ENCODE results near the gene FXYD6. TPM values are rescaled to one million over a fixed set of nuclear protein-coding genes. Genes with fewer than 3 reads are reported as not detected.
A peak's percentile ranks its signal among the peaks of the same experiment; 100 is the strongest.

The FXYD6 gene
- total RNA-seq, 1 donor from 2014 or later, result 141 TPM

- intact Hi-C loops (cut with DNase I), result no loop called here
- DNase-seq (ENCODE audit: low spot score) (no peak), ATAC-seq (no peak)
Measured at GRCh38 chr11:117826190-117826570, 50.3 kb downstream of the FXYD6 start.

- ATAC-seq (no peak), DNase-seq (ENCODE audit: low spot score) (no peak)
- intact Hi-C loops (cut with DNase I), result no loop called here
Measured at GRCh38 chr11:117825538-117826189, 50.8 kb downstream of the FXYD6 start.

- intact Hi-C loops (cut with DNase I), result no loop called here
- DNase-seq (ENCODE audit: low spot score) (peak; percentile 59), ATAC-seq (peak; percentile 83)
Measured at GRCh38 chr11:117824571-117825537, 51.6 kb downstream of the FXYD6 start, which contains the start of gene FXYD2. Gene FXYD2 (minus strand): TSS chr11:117824744. CDS start chr11:117824678, 66 bp downstream.

GRCh38 chr11:117823946-117824420, 52.5 kb downstream of the FXYD6 start:
- DNase-seq (ENCODE audit: low spot score) (peak; percentile 74), ATAC-seq (peak; percentile 80)
- intact Hi-C loops (cut with DNase I), result no loop called here

GRCh38 chr11:117823294-117823945, 53.0 kb downstream of the FXYD6 start:
- peak; percentile 33 for ATAC-seq
- intact Hi-C loops (cut with DNase I), result no loop called here
- peak; percentile 65 for DNase-seq (ENCODE audit: low spot score)

GRCh38 chr11:117822074-117823033, 54.1 kb downstream of the FXYD6 start:
- intact Hi-C loops (cut with DNase I), result no loop called here
- DNase-seq (ENCODE audit: low spot score), result peak; percentile 65
- no peak for ATAC-seq

- ATAC-seq (no peak), DNase-seq (ENCODE audit: low spot score) (no peak)
- intact Hi-C loops (cut with DNase I), result no loop called here
Measured at GRCh38 chr11:117821431-117821830, 55.0 kb downstream of the FXYD6 start.

- intact Hi-C loops (cut with DNase I), result no loop called here
- no peak for DNase-seq (ENCODE audit: low spot score)
- ATAC-seq, result no peak
Measured at GRCh38 chr11:117820516-117820915, 55.9 kb downstream of the FXYD6 start.

- no peak for ATAC-seq
- DNase-seq (ENCODE audit: low spot score), result no peak
- intact Hi-C loops (cut with DNase I), result no loop called here
Measured at GRCh38 chr11:117820071-117820470, 56.4 kb downstream of the FXYD6 start.

- ATAC-seq (no peak), DNase-seq (ENCODE audit: low spot score) (no peak)
- intact Hi-C loops (cut with DNase I), result loop anchor here (5.0 kb wide), 1 partner anchor 377 kb away; no protein-coding TSS in a partner anchor
Measured at GRCh38 chr11:117819096-117820040, 57.1 kb downstream of the FXYD6 start.

GRCh38 chr11:117818041-117818873, 58.2 kb downstream of the FXYD6 start:
- intact Hi-C loops (cut with DNase I), result loop anchor here (5.0 kb wide), 1 partner anchor 376 kb away; no protein-coding TSS in a partner anchor
- no peak for DNase-seq (ENCODE audit: low spot score)
- ATAC-seq, result no peak

GRCh38 chr11:117817368-117818040, 59.0 kb downstream of the FXYD6 start:
- intact Hi-C loops (cut with DNase I), result loop anchor here (2.0 to 5.0 kb wide), 2 partner anchors 375 to 391 kb away; no protein-coding TSS in a partner anchor
- ATAC-seq (peak; percentile 81), DNase-seq (ENCODE audit: low spot score) (peak; percentile 93)

GRCh38 chr11:117816846-117817367, 59.6 kb downstream of the FXYD6 start:
- ATAC-seq (peak; percentile 12), DNase-seq (ENCODE audit: low spot score) (no peak)
- intact Hi-C loops (cut with DNase I), result loop anchor here (2.0 to 5.0 kb wide), 2 partner anchors 375 to 390 kb away; no protein-coding TSS in a partner anchor

- ATAC-seq (no peak), DNase-seq (ENCODE audit: low spot score) (no peak)
- intact Hi-C loops (cut with DNase I), result loop anchor here (2.0 to 5.0 kb wide), 2 partner anchors 374 to 389 kb away; no protein-coding TSS in a partner anchor
Measured at GRCh38 chr11:117816151-117816741, 60.2 kb downstream of the FXYD6 start.

Data from sciatic nerve (tissue), 2 donors.